IPS-15b (cell line): ENCODE data around the gene ZSWIM3.

ENCODE experiments used
- H3K27me3 ChIP-seq: one replicate; pipeline ENCODE4 v1.6.1; 2013; ENCODE audit warnings: low read length; ENCODE audit not compliant: control insufficient read depth, insufficient read depth
- H3K36me3 ChIP-seq: one replicate; pipeline ENCODE4 v1.6.1; 2013; ENCODE audit warnings: low read length; ENCODE audit not compliant: control insufficient read depth, insufficient read depth
- H3K4me1 ChIP-seq: one replicate; pipeline ENCODE4 v1.6.1; 2013; ENCODE audit warnings: mild to moderate bottlenecking, low read length; ENCODE audit not compliant: control insufficient read depth, insufficient read depth
- H3K4me3 ChIP-seq: one replicate; pipeline ENCODE4 v1.5.1; 2013; ENCODE audit warnings: low read depth, low read length
- H3K9ac ChIP-seq: one replicate; pipeline ENCODE4 v1.6.1; 2013; ENCODE audit warnings: low read depth, mild to moderate bottlenecking, low read length
- H3K9me3 ChIP-seq: one replicate; pipeline ENCODE4 v1.6.1; 2013; ENCODE audit warnings: mild to moderate bottlenecking, low read length; ENCODE audit not compliant: control insufficient read depth, insufficient read depth

Gene ZSWIM3

GRCh38 chr20:45888681-45889080, 31.3 kb downstream of the ZSWIM3 start:
- Histone ChIP-seq H3K9ac (no peak overlapping the region), H3K27me3 (no peaks in the 10 kb centered on the region), H3K9me3 (no peaks in the 10 kb centered on the region), H3K36me3 (peaks cover 22% of the 10 kb centered on the region), H3K4me3 (no peak overlapping the region), H3K4me1 (no peaks in the 10 kb centered on the region)

DNA sequence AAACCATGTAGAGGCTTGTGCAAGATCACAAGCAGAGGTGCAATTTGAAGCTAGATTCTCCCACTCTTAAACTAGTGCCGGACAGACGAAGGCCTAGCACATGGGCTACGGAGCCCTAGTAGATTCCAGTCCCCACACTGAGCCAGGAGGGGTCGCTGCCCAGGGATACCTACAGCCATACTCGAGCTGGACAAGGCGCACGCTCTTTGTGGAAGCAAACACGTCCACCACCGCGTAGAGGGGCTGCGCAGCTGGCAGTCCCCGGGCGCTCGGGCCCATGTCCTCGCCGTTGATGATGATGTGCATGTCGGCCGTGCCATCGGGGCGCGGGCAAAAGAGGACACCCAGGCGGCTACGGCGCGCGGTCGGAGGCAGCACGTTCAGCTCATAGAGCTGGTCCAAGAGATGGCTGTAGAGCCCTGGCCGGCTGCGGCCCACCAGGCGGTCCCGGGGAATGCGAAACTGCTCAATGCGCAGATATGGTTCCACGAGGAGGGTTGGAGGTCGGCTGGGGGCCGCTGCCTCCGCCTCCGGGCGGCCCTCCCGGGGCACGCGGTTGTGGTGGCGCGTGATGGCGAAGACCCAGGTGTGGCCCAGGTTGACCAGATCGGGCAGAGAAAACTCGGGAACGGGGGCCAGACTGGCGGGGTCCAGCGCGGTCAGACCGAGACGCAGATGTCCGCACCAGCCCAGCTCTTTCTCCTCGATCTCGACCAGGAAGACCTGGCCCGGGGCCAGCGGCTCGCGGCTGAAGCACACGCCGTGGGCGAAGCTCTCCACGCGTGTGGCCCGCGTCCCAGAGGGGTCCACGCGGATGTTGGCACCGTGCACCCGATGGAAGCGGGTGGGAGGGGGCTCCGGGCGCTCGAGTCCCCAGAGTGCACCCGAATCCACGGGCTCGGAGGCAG, 32.9 kb downstream of the ZSWIM3 start:
- Histone ChIP-seq H3K9me3 (no peaks in the 10 kb centered on the region), H3K27me3 (no peaks in the 10 kb centered on the region), H3K4me3 (peak overlapping the region; percentile 75), H3K4me1 (no peaks in the 10 kb centered on the region), H3K36me3 (peaks cover 28% of the 10 kb centered on the region), H3K9ac (peak overlapping the region; percentile 65)

DNA sequence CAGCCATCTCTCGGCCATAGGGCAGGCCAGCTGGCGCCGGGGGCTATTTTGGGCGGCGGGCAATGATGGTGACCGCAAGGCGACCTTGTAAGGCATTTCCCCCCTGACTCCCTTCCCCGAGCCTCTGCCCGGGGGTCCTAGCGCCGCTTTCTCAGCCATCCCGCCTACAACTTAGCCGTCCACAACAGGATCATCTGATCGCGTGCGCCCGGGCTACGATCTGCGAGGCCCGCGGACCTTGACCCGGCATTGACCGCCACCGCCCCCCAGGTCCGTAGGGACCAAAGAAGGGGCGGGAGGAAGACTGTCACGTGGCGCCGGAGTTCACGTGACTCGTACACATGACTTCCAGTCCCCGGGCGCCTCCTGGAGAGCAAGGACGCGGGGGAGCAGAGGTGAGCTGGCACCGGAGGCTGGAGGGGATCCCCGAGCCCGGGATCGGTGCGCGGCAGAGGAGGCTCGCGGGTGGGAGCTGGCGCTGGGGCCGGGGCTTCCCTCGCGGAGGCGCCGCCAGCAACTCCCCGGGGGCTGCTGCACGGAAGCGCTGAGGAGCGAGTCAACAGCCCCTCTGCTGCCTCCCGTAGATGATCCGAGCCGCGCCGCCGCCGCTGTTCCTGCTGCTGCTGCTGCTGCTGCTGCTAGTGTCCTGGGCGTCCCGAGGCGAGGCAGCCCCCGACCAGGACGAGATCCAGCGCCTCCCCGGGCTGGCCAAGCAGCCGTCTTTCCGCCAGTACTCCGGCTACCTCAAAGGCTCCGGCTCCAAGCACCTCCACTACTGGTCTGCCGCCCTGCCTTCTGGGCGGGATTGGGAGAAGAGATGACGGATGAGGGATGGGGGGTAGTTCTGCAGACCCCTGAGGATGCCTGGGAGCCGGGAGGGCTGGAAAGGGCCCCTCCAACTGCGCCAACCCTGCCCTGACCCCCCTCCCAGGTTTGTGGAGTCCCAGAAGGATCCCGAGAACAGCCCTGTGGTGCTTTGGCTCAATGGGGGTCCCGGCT, 33.9 kb downstream of the ZSWIM3 start, which contains the start of the genes CTSA and NEURL2:
CTSA (plus strand) TSS at position 351 of the 999 bp plus-strand sequence; CDS start at position 585, 234 bp downstream.
NEURL2 (minus strand) TSS at position 224 of the 999 bp plus-strand sequence; CDS start at position 7, 217 bp downstream.
- H3K4me1 ChIP-seq: no peaks in the 10 kb centered on the region
- no peaks in the 10 kb centered on the region for H3K27me3 ChIP-seq
- H3K36me3 ChIP-seq: peaks cover 31% of the 10 kb centered on the region
- H3K4me3 ChIP-seq: peak within 1 kb of the TSS; percentile 75
- H3K9me3 ChIP-seq: no peaks in the 10 kb centered on the region
- peak within 1 kb of the TSS; percentile 65 for H3K9ac ChIP-seq

DNA sequence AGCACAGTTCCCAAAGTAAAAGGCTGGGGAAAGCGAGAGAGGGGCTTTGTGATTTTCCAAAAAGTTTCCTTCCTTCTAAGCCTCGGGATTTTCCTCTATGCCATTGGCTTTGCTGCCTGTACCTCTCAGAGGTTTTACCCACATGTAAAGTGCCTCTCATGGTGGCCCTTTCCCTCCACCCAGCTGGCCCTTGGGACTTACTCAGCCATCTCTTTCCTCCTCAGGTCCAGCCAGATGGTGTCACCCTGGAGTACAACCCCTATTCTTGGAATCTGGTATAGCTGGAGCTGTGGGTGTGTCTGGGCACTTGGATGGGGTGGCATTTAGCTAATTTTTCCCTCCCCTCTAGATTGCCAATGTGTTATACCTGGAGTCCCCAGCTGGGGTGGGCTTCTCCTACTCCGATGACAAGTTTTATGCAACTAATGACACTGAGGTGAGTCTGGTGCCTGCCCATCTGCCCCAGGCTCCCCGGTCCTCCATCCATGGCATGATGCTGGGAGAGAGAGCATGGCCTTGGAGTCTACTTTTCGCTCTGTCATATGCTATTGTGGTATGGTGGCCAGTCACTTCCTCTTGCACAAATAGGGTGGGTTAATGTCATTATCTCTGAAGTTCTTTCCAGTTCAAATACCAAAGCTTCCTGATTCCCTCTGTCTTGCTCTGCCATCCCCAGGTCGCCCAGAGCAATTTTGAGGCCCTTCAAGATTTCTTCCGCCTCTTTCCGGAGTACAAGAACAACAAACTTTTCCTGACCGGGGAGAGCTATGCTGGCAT, 34.8 kb downstream of the ZSWIM3 start:
- Histone ChIP-seq H3K27me3 (no peaks in the 10 kb centered on the region), H3K9me3 (no peaks in the 10 kb centered on the region), H3K36me3 (peaks cover 25% of the 10 kb centered on the region), H3K9ac (no peak overlapping the region), H3K4me1 (no peaks in the 10 kb centered on the region), H3K4me3 (peak overlapping the region; percentile 75)

DNA sequence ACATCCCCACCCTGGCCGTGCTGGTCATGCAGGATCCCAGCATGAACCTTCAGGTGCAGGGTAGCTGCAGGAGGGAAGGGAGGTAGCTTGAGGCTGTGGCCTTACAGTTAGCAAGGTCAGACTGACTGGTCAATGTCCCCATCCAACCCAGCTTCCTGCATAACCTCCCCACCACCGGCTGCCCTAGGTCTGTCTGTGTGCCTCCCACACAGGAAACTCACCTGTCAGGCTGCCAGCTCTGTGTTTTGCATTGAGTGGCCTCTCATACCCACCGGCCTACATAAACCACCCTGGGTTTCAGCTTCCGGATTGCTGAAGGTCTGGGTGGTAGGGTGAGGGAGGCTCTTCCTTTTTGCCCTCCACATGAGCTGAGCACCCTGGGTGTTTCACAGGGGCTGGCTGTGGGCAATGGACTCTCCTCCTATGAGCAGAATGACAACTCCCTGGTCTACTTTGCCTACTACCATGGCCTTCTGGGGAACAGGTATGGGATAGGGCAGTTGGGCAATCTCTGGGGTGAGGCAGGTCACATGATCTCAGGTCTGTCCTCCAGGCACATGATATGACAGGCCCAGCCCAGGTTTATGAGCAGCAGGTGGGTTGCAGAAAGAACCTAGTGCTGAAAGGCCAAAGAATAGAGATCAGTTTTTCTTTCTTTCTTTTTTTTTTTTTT, 35.5 kb downstream of the ZSWIM3 start:
- H3K9ac ChIP-seq: no peak overlapping the region
- no peak overlapping the region for H3K4me3 ChIP-seq
- H3K4me1 ChIP-seq: no peaks in the 10 kb centered on the region
- no peaks in the 10 kb centered on the region for H3K9me3 ChIP-seq
- no peaks in the 10 kb centered on the region for H3K27me3 ChIP-seq
- H3K36me3 ChIP-seq: peaks cover 31% of the 10 kb centered on the region

DNA sequence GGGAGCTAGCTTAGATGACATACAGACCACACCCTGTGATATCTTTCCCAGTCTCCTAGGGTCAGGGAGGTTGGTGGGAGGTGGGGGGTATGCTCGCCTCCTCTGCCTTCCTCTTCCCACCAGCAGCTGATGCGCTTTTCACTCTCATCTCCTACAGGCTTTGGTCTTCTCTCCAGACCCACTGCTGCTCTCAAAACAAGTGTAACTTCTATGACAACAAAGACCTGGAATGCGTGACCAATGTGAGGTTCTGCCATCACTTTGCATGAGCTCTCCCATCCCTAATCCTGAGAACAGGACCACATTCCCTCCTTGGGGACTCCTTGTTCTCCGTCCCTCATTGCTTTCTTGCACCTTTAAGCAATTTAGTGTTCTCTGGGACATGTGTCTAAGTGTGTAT, 36.4 kb downstream of the ZSWIM3 start:
- Histone ChIP-seq H3K9me3 (no peaks in the 10 kb centered on the region), H3K4me1 (no peaks in the 10 kb centered on the region)

DNA sequence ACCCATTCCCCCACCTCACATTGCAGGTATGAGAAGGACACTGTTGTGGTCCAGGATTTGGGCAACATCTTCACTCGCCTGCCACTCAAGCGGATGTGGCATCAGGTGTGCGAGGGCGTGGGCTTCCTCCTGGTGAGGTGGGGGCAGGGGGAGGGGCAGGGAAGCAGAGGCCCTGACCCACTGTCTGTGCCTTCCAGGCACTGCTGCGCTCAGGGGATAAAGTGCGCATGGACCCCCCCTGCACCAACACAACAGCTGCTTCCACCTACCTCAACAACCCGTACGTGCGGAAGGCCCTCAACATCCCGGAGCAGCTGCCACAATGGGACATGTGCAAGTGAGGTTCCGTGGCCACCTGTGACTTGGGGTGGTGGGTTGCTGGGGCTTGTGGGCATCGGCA, 37.4 kb downstream of the ZSWIM3 start:
- Histone ChIP-seq H3K4me1 (no peaks in the 10 kb centered on the region), H3K36me3 (peaks cover 41% of the 10 kb centered on the region), H3K9ac (no peak overlapping the region)

More for the DNA sequence above, 36.4 kb downstream of the ZSWIM3 start:
- H3K36me3 ChIP-seq: peaks cover 37% of the 10 kb centered on the region
- no peaks in the 10 kb centered on the region for H3K27me3 ChIP-seq
- H3K4me3 ChIP-seq: no peak overlapping the region
- no peak overlapping the region for H3K9ac ChIP-seq

DNA sequence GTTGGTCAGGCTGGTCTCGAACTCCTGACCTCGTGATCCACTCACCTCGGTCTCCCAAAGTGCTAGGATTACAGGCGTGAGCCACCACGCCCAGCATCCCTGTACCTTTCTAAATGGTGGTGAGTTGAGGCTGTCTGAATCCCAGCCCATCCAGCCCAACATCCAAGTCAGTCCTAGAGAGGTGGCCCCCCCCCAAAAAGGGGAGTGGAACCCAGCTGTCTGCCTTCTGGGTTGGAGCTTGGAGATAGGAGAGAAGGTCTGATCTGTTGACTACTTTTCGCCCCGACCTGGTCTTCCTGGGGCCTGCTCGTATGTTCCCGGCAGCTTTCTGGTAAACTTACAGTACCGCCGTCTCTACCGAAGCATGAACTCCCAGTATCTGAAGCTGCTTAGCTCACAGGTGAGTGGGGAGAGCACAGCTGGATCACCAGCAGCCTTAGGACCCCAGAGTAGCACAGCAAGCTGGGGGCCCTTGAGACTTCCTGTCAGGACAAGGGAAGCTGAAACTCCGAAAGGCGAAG, 39.3 kb downstream of the ZSWIM3 start:
- H3K9ac ChIP-seq: no peak overlapping the region
- H3K27me3 ChIP-seq: no peaks in the 10 kb centered on the region
- H3K4me1 ChIP-seq: no peaks in the 10 kb centered on the region
- H3K9me3 ChIP-seq: no peaks in the 10 kb centered on the region
- H3K4me3 ChIP-seq: no peak overlapping the region
- H3K36me3 ChIP-seq: peaks cover 41% of the 10 kb centered on the region

More for the DNA sequence above, 37.4 kb downstream of the ZSWIM3 start:
- H3K27me3 ChIP-seq: no peaks in the 10 kb centered on the region
- H3K9me3 ChIP-seq: no peaks in the 10 kb centered on the region
- no peak overlapping the region for H3K4me3 ChIP-seq

GRCh38 chr20:45897289-45897688, 39.9 kb downstream of the ZSWIM3 start:
- H3K4me3 ChIP-seq: no peak overlapping the region
- peaks cover 46% of the 10 kb centered on the region for H3K36me3 ChIP-seq
- H3K9me3 ChIP-seq: no peaks in the 10 kb centered on the region
- no peaks in the 10 kb centered on the region for H3K27me3 ChIP-seq
- H3K9ac ChIP-seq: no peak overlapping the region
- no peaks in the 10 kb centered on the region for H3K4me1 ChIP-seq

DNA sequence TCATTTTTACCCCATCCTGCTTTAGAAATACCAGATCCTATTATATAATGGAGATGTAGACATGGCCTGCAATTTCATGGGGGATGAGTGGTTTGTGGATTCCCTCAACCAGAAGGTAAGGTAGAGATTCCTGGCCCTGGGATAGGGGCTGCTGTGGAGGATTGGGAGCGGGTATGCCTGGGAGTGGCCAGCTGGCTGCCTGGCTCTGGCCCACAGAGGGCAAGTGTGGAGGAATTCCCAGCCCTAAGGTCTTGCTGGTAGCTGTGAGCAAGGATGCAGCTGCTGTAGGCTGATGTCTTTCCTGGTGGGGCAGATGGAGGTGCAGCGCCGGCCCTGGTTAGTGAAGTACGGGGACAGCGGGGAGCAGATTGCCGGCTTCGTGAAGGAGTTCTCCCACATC, 40.3 kb downstream of the ZSWIM3 start:
- Histone ChIP-seq H3K9ac (no peak overlapping the region), H3K9me3 (no peaks in the 10 kb centered on the region), H3K36me3 (peaks cover 43% of the 10 kb centered on the region)

More for the DNA sequence above, 40.3 kb downstream of the ZSWIM3 start:
- H3K4me1 ChIP-seq: no peaks in the 10 kb centered on the region
- H3K27me3 ChIP-seq: no peaks in the 10 kb centered on the region
- no peak overlapping the region for H3K4me3 ChIP-seq
